Endothelial cell of umbilical vein (primary cell): ENCODE measurements around the gene ZDHHC5. TPM values are rescaled to one million over a fixed set of nuclear protein-coding genes. Genes with fewer than 3 reads are reported as not detected.
A peak's percentile ranks its signal among the peaks of the same experiment; 100 is the strongest.

Source experiments
- BruUV-seq: library from RNA; stranded (reverse); fragments of 400-500 nt; replicated peaks from 2 replicates; lab custom pipeline; 2021; lab: Mats Ljungman, UMichigan
- CTCF ChIA-PET: fragments of 300-600, 350-600 bp; sonication (Branson Sonifier 250); formaldehyde crosslinking; loops from one replicate; lab custom pipeline; 2021; ENCODE audit warnings: antibody characterized with exemption, inconsistent platforms; lab: Charles Lee
- POLR2A ChIA-PET: fragments of 300-600, 350-600 bp; sonication (Branson Sonifier 250); formaldehyde crosslinking; loops from one replicate; lab custom pipeline; 2021; ENCODE audit warnings: antibody characterized with exemption, inconsistent platforms; lab: Charles Lee
- DNase-seq: peaks from one replicate; pipeline ENCODE4 v3.0.0-alpha.2; 2011; ENCODE audit warnings: low read depth, low spot score
- FAIRE-seq: peaks from 2 replicates; lab custom pipeline; 2011; peaks lifted over from hg19 to GRCh38; lab: Jason Lieb, UNC
- H2AFZ ChIP-seq: 2 replicates; pipeline ENCODE4 v1.6.0; 2012; ENCODE audit warnings: low read depth, low read length, control low read depth, inconsistent platforms
- H3K27ac ChIP-seq: 2 replicates; pipeline ENCODE4 v1.5.1; 2011; ENCODE audit warnings: low read depth, mild to moderate bottlenecking, control low read depth, low read length, moderate library complexity; ENCODE audit not compliant: insufficient read depth
- H3K27me3 ChIP-seq, 2 experiments: 2 replicates each; pipeline versions ENCODE4 v1.6.0 to v1.6.1; 2011; ENCODE audit warnings: low read length in 2 of 2, mixed read lengths in 1 of 2; ENCODE audit not compliant: control insufficient read depth in 2 of 2, insufficient read depth in 2 of 2
- H3K36me3 ChIP-seq, 2 experiments: 2 replicates in 1 of 2; 3 replicates in 1 of 2; pipeline ENCODE4 v1.5.1; 2011; ENCODE audit warnings: low read length in 2 of 2, mild to moderate bottlenecking in 1 of 2, moderate library complexity in 1 of 2; ENCODE audit not compliant: control insufficient read depth in 2 of 2, insufficient read depth in 2 of 2; ENCODE audit errors: extremely low read depth in 1 of 2
- H3K4me1 ChIP-seq: 3 replicates; pipeline ENCODE4 v1.5.1; 2011; ENCODE audit warnings: mild to moderate bottlenecking, low read length; ENCODE audit not compliant: control insufficient read depth, insufficient read depth; ENCODE audit errors: extremely low read depth
- H3K4me2 ChIP-seq: 2 replicates; pipeline ENCODE4 v1.6.1; 2011; ENCODE audit warnings: low read length, control low read depth, mixed read lengths; ENCODE audit not compliant: insufficient read depth
- H3K4me3 ChIP-seq, 3 experiments: fragments of 200-600 bp in 1 of 3; sonication (generic), shearing (Covaris generic) in 1 of 3; replicated peaks in 1 of 3; 2 replicates each; pipeline ENCODE4 v1.5.1; 2011 to 2016; ENCODE audit warnings: control low read depth in 3 of 3, low read length in 3 of 3, mild to moderate bottlenecking in 2 of 3, inconsistent platforms in 1 of 3, low read depth in 1 of 3, moderate library complexity in 1 of 3; ENCODE audit not compliant: insufficient read depth in 1 of 3
- H3K79me2 ChIP-seq: 2 replicates; pipeline ENCODE4 v1.6.0; 2012; ENCODE audit warnings: low read length, inconsistent platforms; ENCODE audit not compliant: control insufficient read depth, insufficient read depth
- H3K9ac ChIP-seq: replicated peaks from 2 replicates; pipeline ENCODE3; 2011; ENCODE audit warnings: low read length, control low read depth; ENCODE audit not compliant: insufficient read depth; ENCODE audit errors: extremely low read depth
- H3K9me1 ChIP-seq: replicated peaks from 3 replicates; pipeline ENCODE4 v1.6.0; 2011; ENCODE audit warnings: mild to moderate bottlenecking, low read length; ENCODE audit not compliant: control insufficient read depth, insufficient read depth; ENCODE audit errors: extremely low read depth
- H3K9me3 ChIP-seq: replicated peaks from 2 replicates; pipeline ENCODE4 v1.5.1; 2012; ENCODE audit warnings: low read length, inconsistent platforms; ENCODE audit not compliant: control insufficient read depth, insufficient read depth
- H4K20me1 ChIP-seq: replicated peaks from 2 replicates; pipeline ENCODE3; 2011; ENCODE audit warnings: mild to moderate bottlenecking, low read length; ENCODE audit not compliant: control insufficient read depth, insufficient read depth; ENCODE audit errors: extremely low read depth
- CTCF ChIP-seq, 2 donors: IDR thresholded peaks; 1 replicate in 1 of 2; 2 replicates in 1 of 2; pipeline ENCODE4 v1.5.1; 2011; ENCODE audit warnings: low read length in 2 of 2, mild to moderate bottlenecking in 2 of 2, moderate library complexity in 2 of 2, control low read depth in 1 of 2, inconsistent platforms in 1 of 2, low read depth in 1 of 2; ENCODE audit not compliant: insufficient read depth in 1 of 2; ENCODE audit errors: extremely low read depth in 1 of 2
- FOS ChIP-seq: IDR thresholded peaks from 2 replicates; pipeline ENCODE4 v1.6.1; 2011; ENCODE audit warnings: mild to moderate bottlenecking, low read length, moderate library complexity, borderline replicate concordance; ENCODE audit not compliant: insufficient read depth
- GATA2 ChIP-seq: IDR thresholded peaks from 2 replicates; pipeline ENCODE4 v1.7.0; 2011; ENCODE audit warnings: low read depth, mild to moderate bottlenecking, moderate library complexity, mixed read lengths, low read length; ENCODE audit not compliant: insufficient read length, insufficient read depth
- JUN ChIP-seq: IDR thresholded peaks from 2 replicates; pipeline ENCODE4 v1.6.1; 2011; ENCODE audit warnings: borderline replicate concordance, low read depth; ENCODE audit not compliant: insufficient read length, insufficient read depth
- MYC ChIP-seq: IDR thresholded peaks from one replicate; pipeline ENCODE4 v1.6.1; 2011; ENCODE audit warnings: mild to moderate bottlenecking, low read depth, low read length
- POLR2A ChIP-seq: IDR thresholded peaks from 2 replicates; pipeline ENCODE4 v1.6.1; 2012; ENCODE audit warnings: low read depth, mild to moderate bottlenecking, control low read depth, low read length
- POLR2AphosphoS5 ChIP-seq: IDR thresholded peaks from 2 replicates; pipeline ENCODE4 v1.6.1; 2012; ENCODE audit warnings: low read depth, mild to moderate bottlenecking, control low read depth, low read length, moderate library complexity; ENCODE audit not compliant: insufficient read depth
- dilution Hi-C: fragments of 300-500 bp; cut with MboI; formaldehyde crosslinking; loops from one replicate; pipeline ENCODE4 v1.15.0; 2019; ENCODE audit warnings: low sequenced_read_pairs; ENCODE audit not compliant: extremely low pct_ligation_motif_present
- intact Hi-C: fragments of 100-400 bp; cut with micrococcal nuclease; formaldehyde crosslinking; loops from one replicate; pipeline ENCODE4 v1.10.0; 2022
- polyA plus RNA-seq, 4 experiments: library from polyadenylated mRNA; depleted of rRNA in 3 of 4; stranded (reverse) in 3 of 4; unstranded in 1 of 4; fragments of >200 nt; gene quantifications; 2 replicates each; pipeline versions ENCODE4 v1.2.1 to v1.2.3, GENCODE V29; 2011 to 2012; ENCODE audit warnings: missing spikeins in 1 of 4
- total RNA-seq: library from RNA; stranded (reverse); gene quantifications from 2 replicates; pipeline ENCODE4 v1.2.3, GENCODE V29; 2021

The ZDHHC5 gene
- total and polyA plus RNA-seq, 2 donors (not counting 3 experiments of a cell fraction or from before 2014, with no cell fraction given): 52.9 to 67.4 TPM

- no peak overlapping the region for H3K4me3 ChIP-seq
- H3K4me2 ChIP-seq: no peak overlapping the region
- BruUV-seq: no TSS peak
- no peak overlapping the region for H2AFZ ChIP-seq
- H3K79me2 ChIP-seq: no peaks in the 10 kb centered on the region
- CTCF ChIA-PET: no interaction called here
- TF ChIP-seq JUN (peak; percentile 3), FOS (no peak), POLR2AphosphoS5 (no peak), CTCF (IDR thresholded peaks at IDR 0.05; ENCODE audit: extremely low read depth in 1 of 2, insufficient read depth in 1 of 2, low read depth in 1 of 2, low read length in 2 of 2) (no peak), MYC (no peak), POLR2A (no peak)
- DNase-seq (no peak), FAIRE-seq (no peak)
- no peaks in the 10 kb centered on the region for H3K9me1 ChIP-seq
- dilution Hi-C loops (no loop called here), intact Hi-C loops (no loop called here)
- no peaks in the 10 kb centered on the region for H4K20me1 ChIP-seq
- POLR2A ChIA-PET: no interaction called here
- no peaks in the 10 kb centered on the region for H3K9me3 ChIP-seq
- no peaks in the 10 kb centered on the region for H3K36me3 ChIP-seq
- no peak overlapping the region for H3K27ac ChIP-seq
- H3K4me1 ChIP-seq: no peaks in the 10 kb centered on the region
- H3K9ac ChIP-seq: no peak overlapping the region
- no peaks in the 10 kb centered on the region for H3K27me3 ChIP-seq
These were observed 47.4 kb upstream of the ZDHHC5 start for GRCh38 chr11:57620467-57620866.

- FAIRE-seq: no peak
These were observed 45.7 kb upstream of the ZDHHC5 start for GRCh38 chr11:57622263-57622662.

More at GRCh38 chr11:57622263-57622662, 45.7 kb upstream of the ZDHHC5 start:
- Histone ChIP-seq H3K4me3 (no peak overlapping the region), H3K36me3 (no peaks in the 10 kb centered on the region), H4K20me1 (no peaks in the 10 kb centered on the region), H3K9me1 (no peaks in the 10 kb centered on the region), H3K9me3 (no peaks in the 10 kb centered on the region), H3K79me2 (no peaks in the 10 kb centered on the region), H3K4me1 (no peaks in the 10 kb centered on the region), H3K9ac (no peak overlapping the region), H3K27ac (no peak overlapping the region), H3K27me3 (no peaks in the 10 kb centered on the region), H2AFZ (no peak overlapping the region), H3K4me2 (no peak overlapping the region)
- dilution Hi-C loops (no loop called here), intact Hi-C loops (no loop called here)
- DNase-seq: no peak
- CTCF ChIA-PET: interaction anchor here (0.5 to 0.6 kb wide), 2 partner anchors 164 to 537 kb away, joined by 3 read pairs; no protein-coding TSS in a partner anchor
- TF ChIP-seq POLR2A (no peak), CTCF (IDR thresholded peaks at IDR 0.05; ENCODE audit: extremely low read depth in 1 of 2, insufficient read depth in 1 of 2, low read depth in 1 of 2, low read length in 2 of 2) (no peak), FOS (no peak), GATA2 (no peak), JUN (no peak)
- POLR2A ChIA-PET: no interaction called here
- BruUV-seq: no TSS peak
